ENCODE measurements around the gene PRF1. TPM values are rescaled to one million over a fixed set of nuclear protein-coding genes. Genes with fewer than 3 reads are reported as not detected.

The PRF1 gene
- total and polyA plus RNA-seq, 2 experiments from 2014 or later, result 0.13 TPM; not detected in 1

DNA sequence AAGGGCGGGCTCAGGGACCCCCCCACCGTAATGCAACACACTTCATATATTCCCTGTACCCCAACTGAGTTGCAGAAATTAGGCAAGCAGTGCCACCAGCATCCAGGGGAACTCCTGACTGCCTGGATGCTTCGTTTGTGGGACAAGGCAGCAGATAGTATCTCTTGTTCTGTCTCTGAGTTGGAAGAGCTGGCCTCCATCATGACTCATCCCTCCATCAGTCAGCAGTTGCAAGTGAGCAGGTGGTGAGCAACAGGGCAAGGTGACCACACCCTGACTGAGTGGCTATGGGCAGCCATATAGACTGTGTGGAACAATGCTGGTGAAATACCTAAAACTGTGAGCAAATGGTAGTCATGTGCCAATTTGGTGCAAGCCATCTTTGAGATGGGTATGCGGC, 47.0 kb upstream of the PRF1 start (continued):
- TF ChIP-seq ZNF114 (CRISPR knock-in tag; IDR thresholded peaks at IDR 0.05) (no peak), ZNF331 (CRISPR knock-in tag; IDR thresholded peaks at IDR 0.05; ENCODE audit: low read depth) (no peak), ZNF462 (CRISPR knock-in tag; IDR thresholded peaks at IDR 0.05) (no peak), POLR2AphosphoS5 (IDR thresholded peaks at IDR 0.05; ENCODE audit: low read depth) (no peak)

DNA sequence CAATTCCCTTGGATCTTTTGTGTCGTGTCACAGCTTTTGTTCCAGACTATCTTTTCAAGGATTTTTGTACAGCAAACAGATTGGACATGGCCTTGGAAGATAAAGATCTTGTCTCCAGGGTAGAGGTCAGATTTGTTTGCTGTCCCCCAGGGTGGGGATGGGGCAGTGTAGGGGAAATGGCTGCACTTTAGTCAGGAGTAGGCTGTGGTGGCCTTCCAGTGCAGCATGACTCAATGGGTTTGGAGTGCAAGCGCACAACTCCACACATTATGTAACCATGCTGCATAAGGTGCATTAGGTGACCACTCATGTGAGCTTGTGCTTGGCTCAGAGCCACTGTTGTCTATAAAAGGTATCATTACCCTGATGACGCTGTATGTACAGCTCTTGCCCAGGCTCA, 45.9 kb upstream of the PRF1 start:
- Histone ChIP-seq H3K4me3 (no peak overlapping the region), H3F3A (replicated peaks; ENCODE audit: low read depth) (no peaks in the 10 kb centered on the region), H3K27ac (ENCODE audit: low read depth) (no peak overlapping the region), H4K20me1 (replicated peaks; ENCODE audit: insufficient read depth) (no peaks in the 10 kb centered on the region), H3K79me2 (replicated peaks; ENCODE audit: insufficient read depth) (no peaks in the 10 kb centered on the region), H3K4me1 (ENCODE audit: insufficient read depth) (no peaks in the 10 kb centered on the region), H3K27me3 (ENCODE audit: insufficient read depth) (no peaks in the 10 kb centered on the region), H3K4me2 (no peak overlapping the region), H3K36me3 (ENCODE audit: insufficient read depth) (0 out of 2 replicates have a peak, but pooled peaks cover 3% of the 10 kb centered on the region), H3K9me2 (ENCODE audit: insufficient read depth) (no peaks in the 10 kb centered on the region), H2AFZ (no peak overlapping the region)
- TF ChIP-seq ZNF331 (CRISPR knock-in tag; IDR thresholded peaks at IDR 0.05; ENCODE audit: low read depth), result no peak
- TF ChIP-seq, protein P1, sequence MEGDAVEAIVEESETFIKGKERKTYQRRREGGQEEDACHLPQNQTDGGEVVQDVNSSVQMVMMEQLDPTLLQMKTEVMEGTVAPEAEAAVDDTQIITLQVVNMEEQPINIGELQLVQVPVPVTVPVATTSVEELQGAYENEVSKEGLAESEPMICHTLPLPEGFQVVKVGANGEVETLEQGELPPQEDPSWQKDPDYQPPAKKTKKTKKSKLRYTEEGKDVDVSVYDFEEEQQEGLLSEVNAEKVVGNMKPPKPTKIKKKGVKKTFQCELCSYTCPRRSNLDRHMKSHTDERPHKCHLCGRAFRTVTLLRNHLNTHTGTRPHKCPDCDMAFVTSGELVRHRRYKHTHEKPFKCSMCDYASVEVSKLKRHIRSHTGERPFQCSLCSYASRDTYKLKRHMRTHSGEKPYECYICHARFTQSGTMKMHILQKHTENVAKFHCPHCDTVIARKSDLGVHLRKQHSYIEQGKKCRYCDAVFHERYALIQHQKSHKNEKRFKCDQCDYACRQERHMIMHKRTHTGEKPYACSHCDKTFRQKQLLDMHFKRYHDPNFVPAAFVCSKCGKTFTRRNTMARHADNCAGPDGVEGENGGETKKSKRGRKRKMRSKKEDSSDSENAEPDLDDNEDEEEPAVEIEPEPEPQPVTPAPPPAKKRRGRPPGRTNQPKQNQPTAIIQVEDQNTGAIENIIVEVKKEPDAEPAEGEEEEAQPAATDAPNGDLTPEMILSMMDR (conservative IDR thresholded peaks at IDR 0.05; ENCODE audit: low read depth in 2 of 2), result no peak
- TF ChIP-seq JUNB (IDR thresholded peaks at IDR 0.05; ENCODE audit: unreplicated experiment), result no peak
- H3K9me3 Mint-ChIP-seq, result peaks cover 64% of the 10 kb centered on the region
- DNase-seq (ENCODE audit: low spot score) (peak; percentile 57), ATAC-seq (no peak)
- no peaks in the 10 kb centered on the region; the same call in 2 of the 3 replicates for H3K4me1 Mint-ChIP-seq
- H3K36me3 Mint-ChIP-seq (ENCODE audit: low read depth), result peaks cover 38% of the 10 kb centered on the region
- peaks cover 3% of the 10 kb centered on the region for H3K27me3 Mint-ChIP-seq (ENCODE audit: insufficient read depth, low read depth, poor library complexity)
- no peak overlapping the region for H3K4me3 Mint-ChIP-seq
- H3K27ac Mint-ChIP-seq, result no peak overlapping the region
